ENCODE data around the gene SMAP2.

Gene SMAP2

GRCh38 chr1:40383488-40384412 is 10.2 kb downstream of the SMAP2 start:
- TF ChIP-seq POLR2AphosphoS5 (IDR thresholded peaks at IDR 0.05; ENCODE audit: low read depth, low read length), result no peak
- TF ChIP-seq TAF1 (IDR thresholded peaks at IDR 0.05; ENCODE audit: borderline replicate concordance, insufficient read depth, low read length), result 0 out of 2 replicates have a peak, but pooled peaks have one; percentile 13
- no peak for TF ChIP-seq FOXP2 (optimal IDR thresholded peaks at IDR 0.05; ENCODE audit: borderline replicate concordance, extremely low read depth, extremely low read length, insufficient read depth)

GRCh38 chr1:40384413-40384762 is 10.9 kb downstream of the SMAP2 start:
- TF ChIP-seq SIN3A (IDR thresholded peaks at IDR 0.05; ENCODE audit: borderline replicate concordance, insufficient read depth, low read length) (no peak), TAF1 (IDR thresholded peaks at IDR 0.05; ENCODE audit: borderline replicate concordance, insufficient read depth, low read length) (no peak), REST (IDR thresholded peaks at IDR 0.05; ENCODE audit: insufficient read depth in 1 of 2, low read depth in 2 of 2, low read length in 2 of 2) (no peak)

- TF ChIP-seq TAF1 (IDR thresholded peaks at IDR 0.05; ENCODE audit: borderline replicate concordance, insufficient read depth, low read length) (no peak), POLR2AphosphoS5 (IDR thresholded peaks at IDR 0.05; ENCODE audit: low read depth, low read length) (no peak), FOXP2 (optimal IDR thresholded peaks at IDR 0.05; ENCODE audit: borderline replicate concordance, extremely low read depth, extremely low read length, insufficient read depth) (no peak), SIN3A (IDR thresholded peaks at IDR 0.05; ENCODE audit: borderline replicate concordance, insufficient read depth, low read length) (no peak), REST (IDR thresholded peaks at IDR 0.05; ENCODE audit: insufficient read depth in 1 of 2, low read depth in 2 of 2, low read length in 2 of 2) (no peak)
These were observed 11.4 kb downstream of the SMAP2 start for GRCh38 chr1:40384887-40385286.

GRCh38 chr1:40385437-40386358 is 12.2 kb downstream of the SMAP2 start:
- no peak for TF ChIP-seq REST (IDR thresholded peaks at IDR 0.05; ENCODE audit: insufficient read depth in 1 of 2, low read depth in 2 of 2, low read length in 2 of 2)
- TF ChIP-seq TAF1 (IDR thresholded peaks at IDR 0.05; ENCODE audit: borderline replicate concordance, insufficient read depth, low read length), result no peak
- no peak for TF ChIP-seq FOXP2 (optimal IDR thresholded peaks at IDR 0.05; ENCODE audit: borderline replicate concordance, extremely low read depth, extremely low read length, insufficient read depth)
- TF ChIP-seq POLR2AphosphoS5 (IDR thresholded peaks at IDR 0.05; ENCODE audit: low read depth, low read length), result no peak
- TF ChIP-seq SIN3A (IDR thresholded peaks at IDR 0.05; ENCODE audit: borderline replicate concordance, insufficient read depth, low read length), result no peak

GRCh38 chr1:40386359-40386723 is 12.8 kb downstream of the SMAP2 start:
- TF ChIP-seq POLR2AphosphoS5 (IDR thresholded peaks at IDR 0.05; ENCODE audit: low read depth, low read length) (no peak), REST (IDR thresholded peaks at IDR 0.05; ENCODE audit: insufficient read depth in 1 of 2, low read depth in 2 of 2, low read length in 2 of 2) (no peak), SIN3A (IDR thresholded peaks at IDR 0.05; ENCODE audit: borderline replicate concordance, insufficient read depth, low read length) (no peak), TAF1 (IDR thresholded peaks at IDR 0.05; ENCODE audit: borderline replicate concordance, insufficient read depth, low read length) (no peak), FOXP2 (optimal IDR thresholded peaks at IDR 0.05; ENCODE audit: borderline replicate concordance, extremely low read depth, extremely low read length, insufficient read depth) (no peak)

All from PFSK-1 (cell line).